ENCODE results near the gene CPNE9.

CPNE9 gene

GRCh38 chr3:9703736-9704346 is at the start of gene CPNE9:
TSS of gene CPNE9 (plus strand) at chr3:9703833. CDS start at chr3:9703997, 164 bp downstream.
- DNase-seq (ENCODE audit: low spot score) = peak; percentile 19

- DNase-seq (ENCODE audit: low spot score) = peak; percentile 81
These were observed 43.8 kb upstream of the CPNE9 start for GRCh38 chr3:9659849-9660248.

- peak; percentile 60 for DNase-seq (ENCODE audit: low spot score)
These were observed 42.7 kb upstream of the CPNE9 start for GRCh38 chr3:9660972-9661371.

- no peak for DNase-seq (ENCODE audit: low spot score)
These were observed 39.4 kb upstream of the CPNE9 start for GRCh38 chr3:9664119-9664751.

- DNase-seq (ENCODE audit: low spot score) = no peak
These were observed 36.8 kb upstream of the CPNE9 start for GRCh38 chr3:9666704-9667445.

GRCh38 chr3:9669277-9669676 is 34.4 kb upstream of the CPNE9 start:
- DNase-seq (ENCODE audit: low spot score) = no peak

GRCh38 chr3:9669720-9670432 is 33.8 kb upstream of the CPNE9 start:
- DNase-seq (ENCODE audit: low spot score) = no peak

GRCh38 chr3:9673082-9673481 is 30.6 kb upstream of the CPNE9 start:
- no peak for DNase-seq (ENCODE audit: low spot score)

- DNase-seq (ENCODE audit: low spot score) = no peak
These were observed 29.9 kb upstream of the CPNE9 start for GRCh38 chr3:9673752-9674151.

- no peak for DNase-seq (ENCODE audit: low spot score)
These were observed 27.8 kb upstream of the CPNE9 start for GRCh38 chr3:9675736-9676290.

GRCh38 chr3:9676785-9677184 is 26.8 kb upstream of the CPNE9 start:
- no peak for DNase-seq (ENCODE audit: low spot score)

- DNase-seq (ENCODE audit: low spot score) = peak; percentile 75
These were observed 25.1 kb upstream of the CPNE9 start for GRCh38 chr3:9678493-9678892.

GRCh38 chr3:9679476-9680080 is 24.1 kb upstream of the CPNE9 start:
- DNase-seq (ENCODE audit: low spot score) = peak; percentile 58

- no peak for DNase-seq (ENCODE audit: low spot score)
These were observed 22.5 kb upstream of the CPNE9 start for GRCh38 chr3:9681011-9681722.

- no peak for DNase-seq (ENCODE audit: low spot score)
These were observed 21.9 kb upstream of the CPNE9 start for GRCh38 chr3:9681723-9682081.

GRCh38 chr3:9682096-9682495 is 21.5 kb upstream of the CPNE9 start:
- peak; percentile 64 for DNase-seq (ENCODE audit: low spot score)

- no peak for DNase-seq (ENCODE audit: low spot score)
These were observed 20.2 kb upstream of the CPNE9 start for GRCh38 chr3:9683426-9683825.

- DNase-seq (ENCODE audit: low spot score) = no peak
These were observed 18.2 kb upstream of the CPNE9 start for GRCh38 chr3:9685216-9686049.

GRCh38 chr3:9686050-9686550 is 17.5 kb upstream of the CPNE9 start:
- DNase-seq (ENCODE audit: low spot score) = no peak

- no peak for DNase-seq (ENCODE audit: low spot score)
These were observed 16.9 kb upstream of the CPNE9 start for GRCh38 chr3:9686703-9687102.

All from cerebellar cortex (tissue), 1 donor.